ENCODE data around the gene CCDC170. TPM values are rescaled to one million over a fixed set of nuclear protein-coding genes. Genes with fewer than 3 reads are reported as not detected.

CCDC170 gene
- total RNA-seq, 2 experiments from 2014 or later: not detected

Other genes starting within 250 kb of the CCDC170 start
- gene ZBTB2, start 102.5 kb upstream of the CCDC170 start, total RNA-seq: 10 to 100 TPM; 10.7 to 10.8 TPM
- 10 to 100 TPM; 16.7 to 18.4 TPM for gene RMND1, start 41.9 kb upstream of the CCDC170 start, total RNA-seq